Measurements from ENCODE around the gene TARM1.
"Not testable (repeated sequence)": the region's sequence is repeated elsewhere in the genome, so short reads cannot be mapped to it uniquely, and the experiment has no call there.

Gene TARM1

GRCh38 chr19:54099190-54099902, 18.2 kb upstream of the TARM1 start:
- no peak for DNase-seq

GRCh38 chr19:54096617-54097106, 15.5 kb upstream of the TARM1 start:
- no peak for DNase-seq

DNA sequence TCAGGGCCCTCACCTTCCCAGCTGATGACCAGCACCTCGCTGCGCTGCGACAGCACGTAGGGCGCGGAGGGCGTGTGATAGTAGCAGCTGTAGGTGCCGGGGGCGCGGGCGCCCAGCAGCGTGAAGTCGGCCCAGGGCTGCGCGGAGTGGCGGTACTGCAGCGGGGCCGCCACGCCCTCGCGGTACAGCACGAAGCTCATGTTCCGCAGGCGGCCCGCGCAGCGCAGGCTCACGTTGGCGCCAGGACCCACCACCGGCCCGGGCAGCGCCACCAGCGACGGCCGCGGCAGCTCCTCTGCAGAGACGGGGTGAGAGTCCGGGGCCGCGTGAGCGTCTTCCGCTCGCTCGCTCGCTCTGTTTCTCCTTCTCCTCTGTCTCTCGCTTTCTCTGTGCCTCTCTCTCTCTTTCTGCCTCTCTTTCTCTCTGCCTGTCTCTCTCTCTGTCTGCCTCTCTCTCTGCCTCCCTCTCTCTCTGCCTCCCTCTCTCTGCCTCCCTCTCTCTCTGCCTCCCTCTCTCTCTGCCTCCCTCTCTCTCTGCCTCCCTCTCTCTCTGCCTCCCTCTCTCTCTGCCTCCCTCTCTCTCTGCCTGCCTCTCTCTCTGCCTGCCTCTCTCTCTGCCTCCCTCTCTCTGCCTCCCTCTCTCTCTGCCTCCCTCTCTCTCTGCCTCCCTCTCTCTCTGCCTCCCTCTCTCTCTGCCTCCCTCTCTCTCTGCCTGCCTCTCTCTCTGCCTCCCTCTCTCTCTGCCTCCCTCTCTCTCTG, 14.9 kb upstream of the TARM1 start:
- DNase-seq = not testable (repeated sequence)

GRCh38 chr19:54095136-54095858, 14.1 kb upstream of the TARM1 start:
- DNase-seq = no peak

DNA sequence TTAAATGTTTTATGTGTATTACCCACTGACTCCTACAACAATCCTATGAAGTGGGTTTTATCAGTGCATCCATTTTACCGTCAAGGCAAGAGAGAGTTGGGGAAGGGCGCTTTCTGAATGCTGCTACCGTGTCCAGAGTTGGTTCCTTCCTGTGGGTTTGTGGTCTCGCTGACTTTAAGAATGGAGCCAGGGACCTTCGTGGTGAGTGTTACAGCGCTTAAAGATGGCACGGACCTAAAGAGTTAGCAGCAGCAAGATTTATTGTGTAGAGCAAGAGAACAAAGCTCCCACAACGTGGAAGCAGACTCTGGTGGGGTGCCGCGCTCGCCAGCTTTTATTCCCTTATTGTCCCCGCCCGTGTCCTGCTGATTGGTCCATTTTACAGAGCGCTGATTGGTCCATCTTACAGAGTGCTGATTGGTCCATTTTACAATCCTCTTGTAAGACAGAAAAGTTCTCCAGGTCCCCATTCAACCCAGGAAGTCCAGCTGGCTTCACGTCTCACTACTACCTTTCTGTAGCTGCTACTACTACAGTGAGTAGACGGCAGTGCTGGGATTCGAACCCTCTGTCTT, 13.3 kb upstream of the TARM1 start:
- DNase-seq = no peak

DNA sequence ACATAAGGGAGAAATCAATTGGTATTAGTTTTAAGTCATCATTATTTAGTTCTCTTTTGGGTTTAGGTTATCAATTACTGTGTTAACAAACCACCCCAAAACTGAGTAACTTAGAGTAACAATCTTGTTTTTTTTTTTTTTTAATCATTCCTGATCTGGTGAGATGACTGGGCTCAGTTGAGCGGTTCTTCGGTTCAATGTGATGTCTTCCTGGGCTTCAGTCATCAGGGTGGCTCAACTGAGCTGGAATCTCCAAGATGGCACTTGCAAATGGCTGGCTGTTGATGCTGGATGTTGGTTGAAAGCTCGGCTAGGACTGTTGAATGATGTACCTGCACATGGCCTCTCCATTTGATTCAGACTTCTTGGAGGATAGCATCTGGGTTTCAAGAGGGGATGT, 3.2 kb upstream of the TARM1 start:
- no peak for DNase-seq

DNA sequence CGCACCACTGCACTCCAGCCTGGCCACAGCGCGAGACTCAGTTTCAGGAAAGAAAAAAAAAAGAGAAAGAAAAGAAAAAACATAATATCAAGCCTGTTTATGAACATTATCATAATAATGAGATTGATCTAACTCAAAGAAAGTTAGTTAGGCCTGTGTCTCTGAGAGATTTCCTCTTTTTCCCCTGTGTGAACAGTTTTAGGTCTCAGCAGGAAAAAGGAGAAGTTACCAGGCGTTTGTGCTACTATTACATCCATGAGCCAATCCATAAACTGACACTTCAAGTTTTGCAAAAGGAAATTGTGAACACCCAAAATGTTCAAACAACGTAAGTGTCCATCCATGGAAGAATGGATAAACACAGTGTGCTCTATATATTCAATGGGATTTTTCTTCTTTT, 3.8 kb downstream of the TARM1 start:
- DNase-seq = no peak

DNA sequence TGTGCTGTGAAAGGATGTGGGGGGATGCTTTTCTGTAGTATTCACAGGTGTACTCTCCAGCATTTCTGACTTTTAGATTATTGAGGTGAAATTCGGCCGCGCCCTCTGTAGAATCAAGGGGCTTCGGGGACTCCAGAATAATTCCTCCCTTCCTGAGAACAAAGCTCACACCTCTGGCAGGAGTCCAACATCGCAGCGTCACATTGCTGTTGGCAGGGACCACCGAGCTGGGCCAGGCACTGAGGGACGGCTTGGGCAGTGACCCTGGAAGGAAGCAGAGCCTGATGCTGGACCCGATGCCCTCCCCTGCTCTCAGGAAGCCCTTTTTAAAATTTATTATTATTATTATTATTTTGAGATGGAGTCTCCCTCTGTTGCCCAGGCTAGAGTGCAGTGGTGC, 6.3 kb downstream of the TARM1 start:
- no peak for DNase-seq

DNA sequence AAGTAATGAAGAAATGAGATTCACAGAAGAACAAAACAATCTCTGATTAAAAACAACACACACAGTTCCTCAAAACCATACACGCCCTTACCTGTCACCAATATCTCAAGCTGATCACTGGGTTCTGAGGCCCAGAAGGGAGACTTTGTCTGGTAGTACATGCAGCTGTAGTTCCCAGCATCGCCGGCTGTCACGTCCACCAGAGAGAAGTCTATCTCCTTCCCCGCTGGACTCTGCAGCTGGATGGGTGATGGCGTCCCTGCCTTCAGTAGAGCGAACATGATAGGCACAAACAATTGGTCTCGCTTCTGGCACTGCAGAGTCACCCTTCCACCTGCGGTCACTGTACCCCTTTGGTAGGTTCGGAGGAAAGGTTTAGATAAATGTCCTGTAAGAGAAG, 7.3 kb downstream of the TARM1 start:
- DNase-seq = no peak

GRCh38 chr19:54069470-54069869, 11.7 kb downstream of the TARM1 start:
- no peak for DNase-seq

DNA sequence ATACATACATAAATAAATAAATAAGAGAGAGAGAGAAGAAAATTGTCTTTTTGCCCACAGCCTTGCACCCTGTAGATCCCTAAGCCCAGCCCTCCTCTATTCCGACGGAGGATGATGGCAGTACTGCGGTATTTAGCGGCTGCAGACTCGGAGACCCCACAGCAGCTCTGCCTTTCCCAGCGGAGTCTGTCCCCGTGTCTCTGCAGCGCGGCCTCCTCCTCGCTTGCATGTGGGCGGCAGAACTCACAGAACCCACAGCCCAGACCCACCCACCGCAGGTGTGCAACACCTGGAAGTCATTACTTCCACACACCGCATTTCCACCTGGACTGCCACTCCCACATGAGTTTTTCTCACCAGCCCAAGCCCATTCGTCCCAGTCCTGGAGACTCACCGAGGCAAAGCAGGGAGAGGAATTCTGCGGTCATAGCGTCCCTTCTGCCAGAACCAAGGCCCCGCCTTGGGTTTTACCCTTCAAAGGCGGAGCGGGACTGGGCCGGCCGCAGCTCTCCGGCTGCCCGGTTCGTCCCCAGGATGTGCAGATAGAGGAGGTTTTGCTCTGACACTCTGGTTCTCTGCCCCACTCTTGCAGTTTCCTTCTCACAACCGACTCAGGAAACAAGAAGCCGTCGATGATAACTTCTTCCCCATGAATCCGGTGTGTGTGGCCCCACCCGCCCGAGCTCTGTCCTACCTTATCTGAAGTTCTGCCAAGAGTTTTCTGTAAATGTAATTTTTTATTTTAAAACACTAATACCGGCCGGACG, 17.6 kb downstream of the TARM1 start, which contains the start of gene VSTM1:
TSS of gene VSTM1 (minus strand) at position 548 of the 767 bp plus-strand sequence. CDS start at position 428, 120 bp downstream.
- no peak for DNase-seq

DNA sequence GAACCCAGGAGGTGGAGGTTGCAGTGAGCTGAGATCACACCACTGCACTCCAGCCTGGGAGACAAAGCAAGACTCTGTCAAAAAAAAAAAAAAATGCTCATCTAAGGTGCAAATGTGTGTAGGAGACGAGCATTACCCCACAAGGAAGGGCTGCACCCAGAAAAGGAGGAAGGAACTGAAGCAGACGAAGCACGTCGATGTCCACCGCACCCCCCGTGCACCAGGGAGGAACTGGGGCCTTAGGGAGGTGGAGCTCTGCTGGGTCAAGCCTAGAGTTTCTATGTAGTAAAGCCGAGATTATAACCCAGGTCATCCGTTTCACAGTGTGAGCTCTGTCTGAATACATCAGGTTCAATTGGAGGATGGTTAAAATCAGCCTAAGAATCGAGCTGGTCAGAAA, 18.5 kb downstream of the TARM1 start:
- no peak for DNase-seq

DNA sequence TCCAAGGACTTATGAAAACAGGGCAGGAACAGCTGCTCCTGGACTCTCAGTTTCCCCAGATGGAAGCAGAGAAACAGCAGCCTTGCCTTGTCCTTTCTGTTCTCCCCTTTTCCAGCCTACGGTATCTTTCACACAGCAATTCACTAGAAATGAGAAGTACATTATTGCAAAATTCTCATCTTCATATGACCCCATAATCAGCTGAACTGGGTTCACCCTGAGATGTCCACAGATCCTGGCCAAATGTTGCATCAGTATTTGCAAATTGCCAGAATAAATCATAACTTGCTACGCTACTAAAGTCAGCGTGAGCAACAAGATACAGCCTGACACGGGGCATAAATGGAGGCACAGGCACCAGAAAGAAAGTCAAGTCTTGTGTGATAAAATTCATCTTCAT, 33.5 kb downstream of the TARM1 start:
- DNase-seq = no peak

- no peak for DNase-seq
Measured at GRCh38 chr19:54045771-54046170, 35.4 kb downstream of the TARM1 start.

DNA sequence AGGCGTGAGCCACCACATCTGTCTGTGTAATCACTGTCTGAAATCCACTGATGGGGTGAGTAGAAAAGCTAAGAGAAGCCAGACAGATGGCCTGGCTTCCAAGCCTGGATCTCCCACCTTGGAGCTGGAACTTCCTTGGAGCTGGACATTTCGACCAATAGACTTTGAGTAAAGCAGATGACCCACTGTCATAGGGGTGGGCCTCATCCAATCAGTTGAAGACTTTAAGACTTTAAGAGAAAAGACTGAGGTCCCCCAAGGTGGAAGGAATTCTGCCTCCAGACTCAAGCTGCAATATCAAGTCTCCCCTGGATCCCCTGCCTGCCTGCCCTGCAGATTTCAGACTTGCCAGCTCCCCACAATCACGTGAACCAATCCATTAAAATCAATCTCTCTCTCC, 38.2 kb downstream of the TARM1 start:
- DNase-seq = no peak

- DNase-seq = no peak
Measured at GRCh38 chr19:54041969-54042606, 39.1 kb downstream of the TARM1 start.

DNA sequence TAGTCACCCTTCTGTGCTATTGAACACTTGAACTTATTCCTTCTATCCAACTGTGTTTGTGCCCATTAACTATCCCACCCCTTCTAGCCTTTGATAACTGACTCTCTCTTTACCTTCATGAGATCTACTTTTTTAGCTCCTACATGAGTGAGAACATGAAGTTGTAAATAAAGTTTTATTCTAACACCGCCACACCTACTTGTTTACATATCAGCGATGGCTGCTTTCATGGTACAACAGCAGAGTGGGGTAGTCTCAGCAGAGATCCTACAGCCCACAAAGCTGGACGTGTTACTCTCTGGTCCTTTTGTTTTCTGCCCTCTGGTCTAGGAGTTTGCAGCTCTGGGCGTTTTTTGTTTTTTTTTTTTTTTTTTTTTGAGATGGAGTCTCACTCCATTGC, 41.2 kb downstream of the TARM1 start:
- DNase-seq = no peak

GRCh38 chr19:54036542-54036941, 44.6 kb downstream of the TARM1 start:
- not testable (repeated sequence) for DNase-seq

DNA sequence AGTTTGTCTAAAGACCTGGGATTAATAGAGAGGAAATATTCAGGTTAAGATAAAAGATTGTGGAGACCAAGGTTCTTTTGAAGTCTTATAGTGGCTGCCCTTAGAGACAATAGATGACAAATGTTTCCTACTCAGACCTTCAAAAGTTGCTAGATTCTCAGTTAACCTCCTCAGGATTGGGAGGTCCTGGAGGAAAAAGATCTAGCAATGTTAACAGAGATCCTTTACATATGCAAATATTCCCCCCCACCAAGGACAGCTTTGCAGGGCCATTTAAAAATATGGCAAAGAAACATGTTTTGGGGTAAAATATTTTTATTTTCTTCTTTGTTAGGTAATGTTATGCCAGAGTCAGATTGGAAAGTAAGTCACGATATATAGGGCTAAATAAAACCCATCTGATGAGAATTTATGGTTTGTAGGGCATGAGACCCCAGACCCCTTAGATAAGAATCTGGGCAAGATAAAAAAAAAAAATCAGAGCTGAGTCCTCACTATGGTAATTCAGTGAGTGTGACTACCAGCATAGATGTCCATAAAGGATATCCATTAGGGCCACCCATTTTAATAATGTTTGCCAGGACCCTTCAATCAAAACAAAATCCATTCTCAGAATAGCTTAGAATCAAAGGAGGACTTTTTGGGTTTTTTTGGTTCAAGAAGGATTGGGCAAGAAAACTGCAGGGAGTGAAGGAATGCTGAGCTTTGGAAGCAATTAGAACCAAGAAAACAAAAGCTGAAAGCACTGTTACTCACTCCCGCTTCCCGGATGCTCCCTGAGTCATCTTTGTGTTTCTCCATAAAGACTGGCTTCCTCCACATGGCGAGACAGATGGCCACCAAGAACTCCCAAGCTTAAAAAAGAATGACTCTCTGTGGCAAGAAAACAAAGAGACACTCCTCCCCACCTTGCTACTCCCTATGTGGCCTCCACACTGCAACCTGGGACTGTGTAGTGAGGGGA, 45.7 kb downstream of the TARM1 start:
- no peak for DNase-seq

- no peak for DNase-seq
Measured at GRCh38 chr19:54030895-54031586, 50.1 kb downstream of the TARM1 start.
